NCI-H2196 treated with DMSO at 0.1 percent for 48 hours (cell line): ENCODE results near the gene WLS.

Experiments
- DNase-seq: peaks from one replicate; lab custom pipeline; 2025; ENCODE audit not compliant: unreplicated experiment; lab: John Stamatoyannopoulos, UW

Gene WLS

DNA sequence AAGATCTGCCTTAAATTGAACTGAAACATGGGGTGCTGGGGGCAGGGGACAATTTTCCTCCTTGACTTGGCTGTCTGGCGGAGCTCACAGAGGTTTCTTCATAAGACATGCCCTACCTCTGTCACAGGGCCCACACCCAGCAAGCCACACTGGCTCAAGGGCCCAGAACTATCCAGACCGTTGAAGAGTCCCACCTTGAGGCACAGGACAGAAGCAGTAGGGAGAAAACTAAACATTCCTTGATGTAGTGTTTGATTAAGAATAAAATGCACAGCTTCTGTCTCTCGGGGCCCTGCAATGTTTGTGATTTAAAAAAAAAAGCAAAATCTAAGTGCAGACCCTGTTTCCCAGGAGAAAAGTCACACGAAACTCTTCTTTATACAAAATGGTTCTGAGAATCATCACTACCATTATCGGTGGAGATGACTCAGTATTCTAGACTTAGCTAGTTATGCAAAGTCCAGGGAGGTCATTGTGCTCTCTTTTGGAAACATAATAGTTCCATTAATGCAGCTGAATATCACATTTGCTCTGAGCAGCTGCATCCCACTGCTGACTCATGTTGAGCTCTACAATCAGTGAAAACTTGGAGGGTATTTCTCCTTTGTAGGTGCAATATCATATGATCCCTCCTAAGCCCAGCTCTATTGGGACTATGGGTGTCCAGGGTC, 128.3 kb downstream of the WLS start:
- DNase-seq = no peak

- no peak for DNase-seq
Measured at GRCh38 chr1:68103011-68103545, 129.2 kb downstream of the WLS start.

DNA sequence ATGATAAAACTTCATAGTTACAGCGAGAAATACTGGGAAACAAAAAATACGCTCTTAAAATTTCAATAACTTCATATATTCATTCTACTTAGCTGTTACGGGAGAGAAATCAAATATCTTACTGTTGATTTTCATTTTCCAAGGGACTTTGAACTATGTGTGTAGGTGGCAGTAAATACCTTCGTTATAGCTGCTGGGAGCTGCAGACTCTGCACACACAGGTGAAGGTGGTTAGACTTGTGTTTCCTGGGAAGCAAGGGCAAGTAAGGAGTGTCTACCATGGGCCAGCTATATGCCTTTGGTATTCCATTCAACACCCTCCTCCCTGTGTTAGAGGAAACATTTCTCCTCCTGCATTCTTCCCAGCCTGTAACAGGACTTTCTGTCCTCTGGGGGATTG, 130.5 kb downstream of the WLS start:
- DNase-seq = no peak

DNA sequence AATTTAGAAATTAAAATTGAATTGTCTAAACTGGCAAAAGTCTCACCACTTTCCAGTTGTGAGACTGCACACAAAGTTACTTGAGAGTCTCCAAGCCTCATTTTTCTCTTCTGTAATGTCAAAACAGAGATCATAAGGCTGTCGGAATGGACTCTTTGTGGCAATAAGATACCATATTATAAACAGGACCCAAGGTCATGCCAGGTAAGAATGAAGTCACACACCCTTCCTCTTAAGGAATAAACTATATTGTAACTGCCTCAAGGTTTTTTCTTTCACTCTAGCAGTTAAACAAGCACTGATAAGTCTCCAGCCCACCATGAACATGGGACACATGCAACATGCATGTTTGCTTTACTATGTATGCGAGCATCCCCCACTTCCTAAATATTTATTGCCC, 131.8 kb downstream of the WLS start:
- DNase-seq = no peak

GRCh38 chr1:68093737-68094136, 138.6 kb downstream of the WLS start:
- DNase-seq = no peak

DNA sequence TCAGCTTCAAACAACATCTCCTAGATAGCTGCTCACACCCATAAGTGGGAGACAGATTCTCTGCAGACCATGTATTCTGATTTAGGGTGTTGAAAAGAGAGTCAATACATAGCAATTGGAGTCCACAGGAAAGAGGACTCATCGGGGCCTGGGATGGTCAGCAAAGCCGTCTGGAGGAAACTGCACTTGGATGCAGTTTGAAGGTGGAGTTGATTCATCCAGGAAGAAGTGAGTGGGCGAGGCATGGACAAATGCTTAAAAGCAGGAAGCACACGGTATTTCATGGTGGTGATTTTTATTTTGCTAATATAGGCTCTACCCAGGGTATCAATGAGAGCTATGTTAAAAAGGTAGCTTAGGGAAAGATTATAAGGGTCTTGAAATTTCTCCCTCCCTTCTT, 145.1 kb downstream of the WLS start:
- no peak for DNase-seq

DNA sequence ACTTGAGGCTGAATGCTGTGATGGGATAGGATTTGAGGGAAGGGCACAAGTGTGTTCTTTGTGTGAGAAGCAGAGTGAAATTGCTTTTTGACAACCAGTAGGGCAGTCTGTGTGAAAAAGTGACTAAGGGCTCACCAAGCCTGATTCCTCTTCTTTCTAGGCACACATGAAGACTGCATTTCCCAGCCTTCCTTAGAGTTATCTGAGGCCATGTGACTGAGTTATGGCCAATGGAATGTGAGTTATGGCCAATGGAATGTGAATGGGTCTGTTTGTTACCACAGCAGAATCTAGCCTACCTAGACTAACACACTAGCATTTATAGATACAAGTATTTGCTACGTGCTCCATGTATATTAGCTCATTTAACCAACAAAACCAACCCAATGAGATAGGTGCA, 146.6 kb downstream of the WLS start:
- DNase-seq = no peak

GRCh38 chr1:68083686-68084085, 148.6 kb downstream of the WLS start:
- DNase-seq = no peak

- no peak for DNase-seq
Measured at GRCh38 chr1:68081775-68082283, 150.5 kb downstream of the WLS start.

GRCh38 chr1:68078647-68079046, 153.7 kb downstream of the WLS start:
- DNase-seq = no peak
